GM18861 (cell line): ENCODE data around the gene PNPT1.
A peak's percentile ranks its signal among the peaks of the same experiment; 100 is the strongest.

ENCODE experiments used
- ATAC-seq: cut with Tn5 transposase; IDR thresholded peaks from one replicate; pipeline ENCODE4 v1.9.1; 2021; ENCODE audit not compliant: unreplicated experiment

PNPT1 gene

GRCh38 chr2:55672630-55673029 is 21.0 kb downstream of the PNPT1 start:
- ATAC-seq, result no peak

- ATAC-seq, result no peak
Observed at GRCh38 chr2:55668956-55669355, 24.7 kb downstream of the PNPT1 start.

- ATAC-seq, result no peak
Observed at GRCh38 chr2:55653255-55653654, 40.4 kb downstream of the PNPT1 start.

- ATAC-seq, result no peak
Observed at GRCh38 chr2:55649211-55649610, 44.4 kb downstream of the PNPT1 start.

GRCh38 chr2:55636831-55637230 is 56.8 kb downstream of the PNPT1 start:
- ATAC-seq, result no peak

GRCh38 chr2:55628931-55629330 is 64.7 kb downstream of the PNPT1 start:
- ATAC-seq, result no peak

- no peak for ATAC-seq
Observed at GRCh38 chr2:55627915-55628314, 65.7 kb downstream of the PNPT1 start.

- ATAC-seq, result no peak
Observed at GRCh38 chr2:55621802-55622201, 71.8 kb downstream of the PNPT1 start.

GRCh38 chr2:55620123-55620779 is 73.4 kb downstream of the PNPT1 start:
- ATAC-seq, result no peak

- peak; percentile 41 for ATAC-seq
Observed at GRCh38 chr2:55618275-55619055, 75.2 kb downstream of the PNPT1 start.

GRCh38 chr2:55618025-55618274 is 75.7 kb downstream of the PNPT1 start:
- no peak for ATAC-seq

GRCh38 chr2:55617175-55618024 is 76.2 kb downstream of the PNPT1 start, which contains the start of gene PPP4R3B:
Gene PPP4R3B (minus strand): TSS chr2:55617622. CDS start chr2:55617285, 337 bp downstream.
- ATAC-seq, result peak; percentile 74

- ATAC-seq, result no peak
Observed at GRCh38 chr2:55616551-55617174, 77.0 kb downstream of the PNPT1 start.

- ATAC-seq, result no peak
Observed at GRCh38 chr2:55611997-55612396, 81.6 kb downstream of the PNPT1 start.

- no peak for ATAC-seq
Observed at GRCh38 chr2:55610954-55611743, 82.5 kb downstream of the PNPT1 start.

- no peak for ATAC-seq
Observed at GRCh38 chr2:55609938-55610578, 83.6 kb downstream of the PNPT1 start.

- ATAC-seq, result no peak
Observed at GRCh38 chr2:55609193-55609794, 84.3 kb downstream of the PNPT1 start.

- no peak for ATAC-seq
Observed at GRCh38 chr2:55607717-55608116, 85.9 kb downstream of the PNPT1 start.

- no peak for ATAC-seq
Observed at GRCh38 chr2:55604027-55604565, 89.5 kb downstream of the PNPT1 start.
